GM20000 (cell line): ENCODE results near the gene GAREM2.

Source experiments
- DNase-seq: peaks from one replicate; pipeline ENCODE4 v3.0.0; 2012; ENCODE audit warnings: low spot score
- TF ChIP-seq, protein P1 (sequence below): IDR thresholded peaks from 2 replicates; pipeline ENCODE4 v1.5.1; 2012; ENCODE audit warnings: mild to moderate bottlenecking, control low read depth; ENCODE audit errors: extremely low read depth, missing control alignments

The GAREM2 gene

DNA sequence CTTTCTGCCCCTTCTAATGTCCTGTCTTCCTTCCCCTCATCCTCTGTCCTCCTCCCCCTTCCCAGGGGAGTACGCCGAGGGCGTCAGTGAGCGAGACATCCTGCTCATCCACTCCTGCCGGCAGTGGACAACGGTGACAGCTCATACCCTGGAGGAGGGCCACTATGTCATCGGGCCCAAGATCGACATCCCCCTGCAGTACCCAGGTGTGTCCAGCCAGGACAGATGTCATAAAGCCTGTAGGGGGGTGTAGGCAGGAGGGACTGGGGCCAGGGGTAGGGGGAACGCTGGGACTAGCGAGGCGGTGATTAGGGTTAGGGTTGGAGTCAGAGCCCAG, 3.4 kb downstream of the GAREM2 start:
- DNase-seq: no peak
- TF ChIP-seq, protein P1, sequence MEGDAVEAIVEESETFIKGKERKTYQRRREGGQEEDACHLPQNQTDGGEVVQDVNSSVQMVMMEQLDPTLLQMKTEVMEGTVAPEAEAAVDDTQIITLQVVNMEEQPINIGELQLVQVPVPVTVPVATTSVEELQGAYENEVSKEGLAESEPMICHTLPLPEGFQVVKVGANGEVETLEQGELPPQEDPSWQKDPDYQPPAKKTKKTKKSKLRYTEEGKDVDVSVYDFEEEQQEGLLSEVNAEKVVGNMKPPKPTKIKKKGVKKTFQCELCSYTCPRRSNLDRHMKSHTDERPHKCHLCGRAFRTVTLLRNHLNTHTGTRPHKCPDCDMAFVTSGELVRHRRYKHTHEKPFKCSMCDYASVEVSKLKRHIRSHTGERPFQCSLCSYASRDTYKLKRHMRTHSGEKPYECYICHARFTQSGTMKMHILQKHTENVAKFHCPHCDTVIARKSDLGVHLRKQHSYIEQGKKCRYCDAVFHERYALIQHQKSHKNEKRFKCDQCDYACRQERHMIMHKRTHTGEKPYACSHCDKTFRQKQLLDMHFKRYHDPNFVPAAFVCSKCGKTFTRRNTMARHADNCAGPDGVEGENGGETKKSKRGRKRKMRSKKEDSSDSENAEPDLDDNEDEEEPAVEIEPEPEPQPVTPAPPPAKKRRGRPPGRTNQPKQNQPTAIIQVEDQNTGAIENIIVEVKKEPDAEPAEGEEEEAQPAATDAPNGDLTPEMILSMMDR: no peak

DNA sequence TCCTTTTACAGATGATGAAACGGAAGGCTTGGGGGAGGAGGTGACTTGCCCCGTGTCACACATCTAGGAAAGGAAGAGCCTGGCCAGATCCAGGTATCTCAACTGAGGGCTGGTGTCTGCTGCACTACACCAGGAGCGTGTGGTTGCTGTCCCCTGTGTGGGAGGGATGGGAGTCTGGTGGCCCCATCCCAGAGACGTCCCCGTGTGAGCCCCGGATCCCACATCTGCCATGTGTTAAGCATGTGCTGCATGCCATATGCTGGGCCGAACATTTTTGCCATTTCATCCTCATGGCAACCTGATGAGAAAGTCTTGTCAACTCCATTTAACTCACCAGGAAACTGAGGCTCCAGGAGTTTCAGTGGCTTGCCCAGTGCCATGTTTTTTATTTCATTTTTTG, 4.2 kb downstream of the GAREM2 start:
- TF ChIP-seq, protein P1: no peak
- DNase-seq: no peak

DNA sequence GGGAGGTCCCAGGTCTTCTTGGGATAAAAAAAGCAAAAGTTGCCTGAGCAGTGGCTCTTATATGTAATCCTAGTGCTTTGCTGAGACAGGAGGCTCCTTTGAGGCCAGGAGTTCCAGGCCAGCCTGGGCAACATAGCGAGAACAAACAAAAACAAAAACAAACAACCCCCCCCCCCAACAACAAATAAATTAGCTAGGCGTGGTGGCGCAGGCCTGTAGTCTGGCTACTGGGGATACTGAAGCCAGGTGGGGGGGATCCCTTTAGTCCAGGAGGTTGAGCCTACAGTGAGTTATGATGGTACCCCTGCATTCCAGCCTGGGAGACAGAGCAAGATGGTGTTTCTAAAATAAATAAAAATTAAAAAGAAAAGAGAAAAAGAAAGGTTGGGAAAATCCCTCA, 5.4 kb downstream of the GAREM2 start:
- DNase-seq: no peak

DNA sequence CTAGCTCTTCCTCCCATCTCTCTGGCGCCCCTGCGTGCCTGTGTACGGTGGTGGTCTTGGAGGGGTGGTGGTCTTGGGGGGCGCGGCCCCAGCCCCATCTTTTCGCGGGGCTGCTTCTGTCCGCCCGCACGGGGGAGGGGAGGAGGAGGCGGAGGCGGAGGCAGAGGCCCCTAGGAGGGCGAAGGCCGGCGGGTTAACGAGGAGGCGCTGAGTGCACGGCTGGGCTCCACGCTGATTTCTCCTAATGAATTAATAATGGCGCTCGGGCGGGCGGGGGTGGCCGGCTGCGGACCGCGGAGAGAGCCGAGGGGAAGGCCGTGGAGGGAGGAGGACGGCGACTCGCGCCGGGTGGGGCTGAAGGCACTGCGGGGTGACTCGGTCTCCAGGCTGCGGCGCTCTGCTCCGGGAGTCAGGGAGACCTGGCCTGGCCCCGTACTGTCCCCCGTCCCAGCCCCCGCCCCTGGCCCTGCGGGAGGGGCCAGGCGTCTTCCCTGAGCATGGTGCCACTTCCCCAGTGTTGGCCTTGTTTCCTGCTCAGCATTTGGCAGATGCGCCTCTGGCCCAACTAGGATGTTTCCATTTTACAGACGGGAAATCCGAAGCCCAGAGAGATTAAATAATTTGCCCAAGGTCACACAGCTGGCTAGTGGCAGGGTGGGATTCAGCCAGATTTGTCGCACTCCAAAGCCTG, 6.0 kb downstream of the GAREM2 start:
- no peak for DNase-seq
- TF ChIP-seq, protein P1: no peak

More for the DNA sequence above, 5.4 kb downstream of the GAREM2 start:
- TF ChIP-seq, protein P1: no peak

DNA sequence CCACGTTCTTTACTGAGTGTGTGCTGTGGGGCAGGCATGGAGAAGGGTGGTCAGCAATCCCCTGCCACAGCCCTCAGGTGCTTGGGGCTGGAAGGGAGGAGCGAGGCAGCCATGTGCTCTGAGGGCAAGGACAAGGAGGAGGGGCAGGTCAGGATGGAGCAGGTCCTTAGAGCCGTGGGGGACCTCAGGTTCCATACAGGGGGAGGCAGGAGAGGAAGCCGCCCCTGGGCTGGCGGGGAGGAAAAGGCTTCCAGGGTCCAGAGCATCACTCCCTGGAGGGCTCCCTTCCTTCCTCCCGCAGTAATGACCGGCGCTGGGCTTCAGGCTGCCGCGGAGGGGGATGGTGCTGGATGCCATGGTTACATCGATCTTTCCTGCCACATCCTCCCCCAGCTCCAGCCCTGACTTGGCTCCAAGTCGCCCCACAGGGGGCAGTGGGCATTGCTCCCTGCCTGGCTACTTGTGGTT, 6.6 kb downstream of the GAREM2 start:
- TF ChIP-seq, protein P1: no peak
- DNase-seq: no peak

DNA sequence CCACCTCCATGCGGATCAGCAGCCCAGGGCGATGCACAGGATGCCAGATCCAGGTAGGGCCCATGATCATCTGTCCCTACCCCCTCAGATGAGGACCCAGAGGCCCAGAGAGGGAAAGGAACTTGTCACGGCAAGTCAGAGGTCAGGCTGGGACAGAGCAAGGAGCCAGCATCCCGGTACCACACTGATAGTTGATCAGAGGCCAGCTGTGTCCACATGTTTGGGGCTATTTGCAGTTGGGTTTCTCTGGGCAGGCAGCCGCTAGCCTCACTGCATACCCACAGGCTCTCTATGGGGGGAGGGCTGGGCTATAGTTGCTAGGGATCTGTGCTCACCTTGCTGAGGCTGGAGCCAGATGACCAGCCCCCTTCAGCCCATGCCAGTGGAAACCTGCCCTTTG, 9.6 kb downstream of the GAREM2 start:
- TF ChIP-seq, protein P1: no peak
- no peak for DNase-seq

DNA sequence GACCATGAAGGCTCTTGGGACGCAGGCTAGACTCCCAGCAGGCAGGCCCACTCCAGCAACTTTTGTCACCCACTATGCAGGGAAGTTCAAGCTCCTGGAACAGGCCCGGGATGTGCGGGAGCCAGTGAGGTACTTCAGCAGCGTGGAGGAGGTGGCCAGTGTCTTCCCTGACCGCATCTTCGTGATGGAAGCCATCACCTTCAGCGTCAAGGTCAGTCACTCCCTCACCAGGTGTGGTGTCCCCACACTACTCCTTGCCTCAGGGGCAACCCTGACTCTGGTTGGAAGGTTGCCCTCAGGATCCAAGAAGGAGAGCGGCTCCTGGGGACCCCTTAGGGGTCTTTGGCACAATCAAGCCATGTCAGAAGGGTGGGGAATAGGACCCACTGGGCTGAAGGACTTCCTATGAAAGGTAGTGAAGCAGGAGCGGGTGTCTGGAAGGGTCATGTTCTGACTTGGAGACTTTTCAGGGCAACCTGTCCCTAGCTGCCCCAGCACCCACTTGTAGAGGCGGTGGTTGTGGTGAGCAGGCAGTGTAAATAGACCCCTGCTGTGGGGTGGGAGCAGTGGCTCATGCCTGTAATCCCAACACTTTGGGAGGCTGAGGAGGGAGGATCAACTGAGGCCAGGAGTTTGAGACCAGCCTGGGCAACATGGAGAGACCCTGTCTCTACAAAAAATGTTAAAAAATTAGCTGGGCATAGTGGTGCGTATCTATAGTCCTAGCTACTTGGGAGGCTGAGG, 10.2 kb downstream of the GAREM2 start:
- TF ChIP-seq, protein P1: no peak
- no peak for DNase-seq
